Mesenchymal stem cell (in vitro differentiated cells and primary cell): ENCODE results near the gene ABCB10.
A peak's percentile ranks its signal among the peaks of the same experiment; 100 is the strongest.

ENCODE experiments used
- DNase-seq: peaks from one replicate; pipeline ENCODE4 v3.0.0-alpha.2; 2013
- H2AFZ ChIP-seq: one replicate; pipeline ENCODE4 v1.6.1; 2013; ENCODE audit warnings: low read depth, mild to moderate bottlenecking, control low read depth, inconsistent platforms, low read length, moderate library complexity
- H2AK5ac ChIP-seq: 2 replicates; pipeline ENCODE4 v1.6.1; 2013; ENCODE audit warnings: low read length, moderate library complexity, mild to moderate bottlenecking, inconsistent platforms; ENCODE audit not compliant: severe bottlenecking
- H2BK120ac ChIP-seq: one replicate; pipeline ENCODE4 v1.6.1; 2013; ENCODE audit warnings: low read depth, mild to moderate bottlenecking, inconsistent platforms, low read length, moderate library complexity
- H2BK12ac ChIP-seq, 2 experiments: one replicate each; pipeline ENCODE4 v1.6.1; 2013; ENCODE audit warnings: inconsistent platforms in 2 of 2, low read length in 2 of 2, mild to moderate bottlenecking in 2 of 2, moderate library complexity in 2 of 2, control low read depth in 1 of 2
- H2BK15ac ChIP-seq: one replicate; pipeline ENCODE4 v1.6.1; 2013; ENCODE audit warnings: mild to moderate bottlenecking, low read depth, inconsistent platforms; ENCODE audit not compliant: poor library complexity, severe bottlenecking
- H2BK5ac ChIP-seq: 2 replicates; pipeline ENCODE4 v1.6.1; 2013; ENCODE audit warnings: low read depth, mild to moderate bottlenecking, low read length, control low read depth, inconsistent platforms; ENCODE audit not compliant: poor library complexity, severe bottlenecking
- H3K14ac ChIP-seq, 2 experiments: one replicate each; pipeline ENCODE4 v1.6.1; 2013; ENCODE audit warnings: inconsistent platforms in 2 of 2, low read length in 2 of 2, control low read depth in 1 of 2, mild to moderate bottlenecking in 1 of 2, moderate library complexity in 1 of 2
- H3K18ac ChIP-seq, 2 experiments: one replicate each; pipeline ENCODE4 v1.6.1; 2013; ENCODE audit warnings: inconsistent platforms in 2 of 2, low read length in 2 of 2, control low read depth in 1 of 2, low read depth in 1 of 2, mild to moderate bottlenecking in 1 of 2
- H3K23ac ChIP-seq, 2 experiments: one replicate each; pipeline ENCODE4 v1.6.1; 2013; ENCODE audit warnings: inconsistent platforms in 2 of 2, low read length in 2 of 2, mild to moderate bottlenecking in 2 of 2, moderate library complexity in 2 of 2, control low read depth in 1 of 2
- H3K27ac ChIP-seq: 2 replicates; pipeline ENCODE4 v1.5.1; 2013; ENCODE audit warnings: mild to moderate bottlenecking, moderate library complexity, low read length, control low read depth, inconsistent platforms; ENCODE audit not compliant: poor library complexity, severe bottlenecking
- H3K27me3 ChIP-seq, 2 experiments: 2 replicates each; pipeline versions ENCODE4 v1.6.1 to v1.7.0; 2013; ENCODE audit warnings: low read length in 2 of 2, mild to moderate bottlenecking in 2 of 2, moderate library complexity in 2 of 2, control low read depth in 1 of 2, inconsistent platforms in 1 of 2; ENCODE audit not compliant: control insufficient read depth in 1 of 2, insufficient read depth in 1 of 2
- H3K36me3 ChIP-seq, 2 experiments: 2 replicates each; pipeline versions ENCODE4 v1.6.1 to v1.7.0; 2013; ENCODE audit warnings: low read length in 2 of 2, control low read depth in 1 of 2, inconsistent platforms in 1 of 2, low read depth in 1 of 2, mild to moderate bottlenecking in 1 of 2; ENCODE audit not compliant: insufficient read depth in 2 of 2, control insufficient read depth in 1 of 2
- H3K4ac ChIP-seq, 2 experiments: one replicate each; pipeline ENCODE4 v1.6.1; 2013; ENCODE audit warnings: inconsistent platforms in 2 of 2, low read length in 2 of 2, mild to moderate bottlenecking in 2 of 2, moderate library complexity in 2 of 2, control low read depth in 1 of 2, low read depth in 1 of 2
- H3K4me1 ChIP-seq: 2 replicates; pipeline ENCODE4 v1.6.1; 2013; ENCODE audit warnings: low read depth, low read length, control low read depth; ENCODE audit not compliant: control insufficient read depth, insufficient read depth
- H3K4me2 ChIP-seq: 2 replicates; pipeline ENCODE4 v1.6.1; 2013; ENCODE audit warnings: low read length, mild to moderate bottlenecking, inconsistent platforms; ENCODE audit not compliant: poor library complexity, severe bottlenecking
- H3K4me3 ChIP-seq, 2 experiments: 2 replicates each; pipeline versions ENCODE4 v1.5.1 to v1.7.0; 2013; ENCODE audit warnings: low read length in 2 of 2, mild to moderate bottlenecking in 2 of 2, control low read depth in 1 of 2, low read depth in 1 of 2; ENCODE audit not compliant: insufficient read depth in 1 of 2
- H3K79me1 ChIP-seq: replicated peaks from 2 replicates; pipeline ENCODE4 v1.6.1; 2013; ENCODE audit warnings: mild to moderate bottlenecking, control low read depth, low read length, inconsistent platforms; ENCODE audit not compliant: poor library complexity, severe bottlenecking
- H3K9ac ChIP-seq: 2 replicates; pipeline ENCODE4 v1.7.0; 2013; ENCODE audit warnings: mild to moderate bottlenecking, low read length, moderate library complexity
- H3K9me3 ChIP-seq: 2 replicates; pipeline ENCODE4 v1.7.0; 2013; ENCODE audit warnings: mild to moderate bottlenecking, low read length; ENCODE audit not compliant: control insufficient read depth
- H4K8ac ChIP-seq: one replicate; pipeline ENCODE4 v1.6.1; 2013; ENCODE audit warnings: inconsistent platforms, mild to moderate bottlenecking, low read length, moderate library complexity
- H4K91ac ChIP-seq: one replicate; pipeline ENCODE4 v1.6.1; 2013; ENCODE audit warnings: mild to moderate bottlenecking, low read length, inconsistent platforms
- whole genome bisulfite sequencing: methylation state at CpG from one replicate; pipeline ENCODE4 v1.1.7; 2013; ENCODE audit warnings: mixed read lengths; 5-methylcytosine and 5-hydroxymethylcytosine counted together

The ABCB10 gene

DNA sequence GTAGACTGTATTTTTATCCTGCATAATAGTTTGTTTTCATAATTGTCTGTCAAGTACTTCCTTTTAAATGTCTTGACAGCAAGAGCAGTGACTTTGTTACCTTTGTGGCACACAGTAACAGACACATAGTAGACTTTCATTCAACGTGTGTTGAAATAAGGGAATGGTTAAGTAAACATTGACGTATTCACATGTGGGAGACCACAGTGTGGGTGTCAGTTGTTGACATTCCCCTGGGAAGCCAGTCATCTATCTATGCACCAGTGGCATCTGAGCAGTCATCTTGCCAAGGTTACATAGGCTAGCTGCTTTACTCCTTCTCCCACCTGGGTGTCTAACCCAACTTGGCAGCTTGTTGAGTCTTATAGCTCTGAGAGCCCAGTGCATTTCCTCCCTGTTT is 48.9 kb downstream of the ABCB10 start:
- no peak overlapping the region for H3K27ac ChIP-seq
- no peak overlapping the region for H3K4ac ChIP-seq
- no peak overlapping the region for H2AFZ ChIP-seq
- no peak overlapping the region for H4K8ac ChIP-seq
- DNase-seq: peak; percentile 68
- no peak overlapping the region for H3K4me2 ChIP-seq
- H2BK12ac ChIP-seq: no peak overlapping the region
- no peak overlapping the region for H3K23ac ChIP-seq
- no peak overlapping the region for H3K9ac ChIP-seq
- peaks cover 7% of the 10 kb centered on the region for H3K4me1 ChIP-seq
- H2BK5ac ChIP-seq: no peak overlapping the region
- no peak overlapping the region for H3K18ac ChIP-seq
- H3K9me3 ChIP-seq: no peaks in the 10 kb centered on the region
- H3K14ac ChIP-seq: no peak overlapping the region
- peaks cover 8% of the 10 kb centered on the region for H3K79me1 ChIP-seq
- H2BK15ac ChIP-seq: no peak overlapping the region
- peak overlapping the region; percentile 39 for H4K91ac ChIP-seq
- H2AK5ac ChIP-seq: no peak overlapping the region
- no peak overlapping the region for H3K4me3 ChIP-seq
- peaks cover 3 to 6% of the 10 kb centered on the region in 2 experiments for H3K36me3 ChIP-seq
- H2BK120ac ChIP-seq: no peak overlapping the region
- 83% methylated on average over 2 of the region's 2 CpGs for WGBS
- no peaks in the 10 kb centered on the region for H3K27me3 ChIP-seq

DNA sequence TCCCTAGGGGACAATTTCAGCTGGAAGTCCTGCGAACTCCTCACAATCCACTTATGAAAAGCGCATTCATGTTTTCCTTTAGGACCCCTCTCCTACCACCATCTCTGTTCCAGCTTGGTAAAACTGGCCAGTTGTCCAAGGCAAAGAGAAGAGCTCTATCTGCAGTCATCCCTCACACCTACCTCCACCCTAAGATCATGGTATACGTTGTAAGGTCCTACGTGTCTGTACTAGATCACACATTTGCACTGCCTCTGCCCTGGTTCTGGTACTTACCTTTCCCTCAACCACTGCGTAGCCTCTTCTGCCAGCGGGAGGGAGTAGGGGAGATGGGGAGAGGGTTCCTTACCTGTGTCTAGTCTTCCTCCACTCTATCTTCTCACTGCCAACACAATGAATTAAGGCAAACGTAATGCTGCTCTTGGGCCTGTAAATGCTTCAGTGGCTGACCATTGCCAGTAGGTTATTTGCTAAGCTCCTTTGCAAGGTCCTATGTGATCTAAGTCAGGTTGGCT is 49.6 kb downstream of the ABCB10 start:
- WGBS: 94% methylated on average over 5 of the region's 7 CpGs
- Histone ChIP-seq H2AFZ (peak overlapping the region; percentile 67), H2BK5ac (no peak overlapping the region)

DNA sequence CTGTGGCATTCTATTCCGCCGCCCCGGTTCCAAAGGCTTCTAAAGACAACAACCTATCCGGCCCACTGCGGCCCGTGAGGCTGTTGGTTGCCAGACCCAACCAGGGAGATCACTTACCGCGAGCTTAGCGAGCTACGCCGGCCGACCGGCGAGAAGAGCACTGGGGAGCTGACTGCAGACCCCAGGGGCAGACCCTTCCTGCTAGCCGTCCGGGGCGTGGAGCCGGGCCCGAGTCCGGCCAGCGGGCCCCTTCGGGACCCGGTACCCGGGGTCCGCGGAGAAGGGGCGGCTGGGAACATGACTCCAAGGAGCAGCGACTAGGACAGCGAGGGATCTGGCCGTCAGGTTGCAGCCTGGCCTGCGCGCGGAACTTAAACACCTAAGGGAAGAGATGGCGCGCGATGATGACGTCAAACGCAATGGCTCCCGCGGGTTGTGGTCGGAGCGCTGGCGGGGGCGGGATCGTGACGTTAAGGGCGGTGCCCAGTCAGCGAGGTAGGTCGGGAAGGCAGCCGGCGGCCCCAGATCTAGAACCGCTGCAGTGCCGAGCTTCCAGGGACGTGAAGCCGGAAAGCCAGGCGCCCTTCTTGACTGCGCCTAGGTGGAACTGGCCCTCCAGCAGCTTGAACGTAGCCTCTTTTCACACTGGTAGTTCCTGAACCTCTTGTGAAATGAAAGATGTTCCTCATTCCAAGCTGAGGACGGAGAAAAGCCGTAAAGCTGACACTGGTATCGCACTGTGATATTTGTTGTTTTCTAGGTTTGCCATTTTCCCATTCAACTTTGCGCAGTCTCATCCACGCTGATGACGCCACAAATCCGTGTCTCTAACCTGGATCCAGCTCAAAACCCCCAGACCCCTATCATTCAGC is 50.3 kb downstream of the ABCB10 start, which contains the start of gene NUP133:
Gene NUP133 (minus strand): TSS at position 391 of the 872 bp plus-strand sequence. CDS start 92 bp downstream, at position 299.
- WGBS: 3% methylated on average over 65 of the region's 65 CpGs
- H3K9ac ChIP-seq: peak within 1 kb of the TSS; percentile 97
- peak within 1 kb of the TSS; percentile 67 for H2AFZ ChIP-seq
- H4K8ac ChIP-seq: peak within 1 kb of the TSS; percentile 83
- no peak within 1 kb of the TSS for H2BK15ac ChIP-seq
- H2BK120ac ChIP-seq: no peak within 1 kb of the TSS
- no peak within 1 kb of the TSS for H3K23ac ChIP-seq
- peaks cover 12% of the 10 kb centered on the region for H3K79me1 ChIP-seq
- no peak within 1 kb of the TSS for H3K14ac ChIP-seq
- no peaks in the 10 kb centered on the region for H3K27me3 ChIP-seq
- peak within 1 kb of the TSS; percentile 36 for H4K91ac ChIP-seq
- H3K4me3 ChIP-seq: peak within 1 kb of the TSS; percentile 68 to 97
- peak; percentile 98 for DNase-seq
- H3K18ac ChIP-seq: peak within 1 kb of the TSS; percentile 74 to 83
- H3K4me1 ChIP-seq: peaks cover 7% of the 10 kb centered on the region
- peak within 1 kb of the TSS; percentile 80 for H3K4me2 ChIP-seq
- H3K4ac ChIP-seq: peak within 1 kb of the TSS; percentile 39 to 62
- no peaks in the 10 kb centered on the region for H3K9me3 ChIP-seq
- peaks cover 3 to 13% of the 10 kb centered on the region in 2 experiments for H3K36me3 ChIP-seq
- peak within 1 kb of the TSS; percentile 80 for H3K27ac ChIP-seq
- no peak within 1 kb of the TSS for H2BK12ac ChIP-seq
- H2AK5ac ChIP-seq: no peak within 1 kb of the TSS
- no peak within 1 kb of the TSS for H2BK5ac ChIP-seq

More for the DNA sequence above, 49.6 kb downstream of the ABCB10 start:
- H3K14ac ChIP-seq: no peak overlapping the region
- no peak overlapping the region for H2BK15ac ChIP-seq
- peak overlapping the region; percentile 97 for H3K9ac ChIP-seq
- no peak overlapping the region for H2BK120ac ChIP-seq
- no peak for DNase-seq
- H3K4ac ChIP-seq: peak overlapping the region in 1 of 2 experiments; percentile 62
- peak overlapping the region; percentile 53 for H3K4me2 ChIP-seq
- H3K4me1 ChIP-seq: peaks cover 7% of the 10 kb centered on the region
- peaks cover 3 to 13% of the 10 kb centered on the region in 2 experiments for H3K36me3 ChIP-seq
- peak overlapping the region; percentile 83 for H4K8ac ChIP-seq
- peak overlapping the region; percentile 47 to 97 for H3K4me3 ChIP-seq
- no peak overlapping the region for H2BK12ac ChIP-seq
- H3K79me1 ChIP-seq: peaks cover 9% of the 10 kb centered on the region
- H3K18ac ChIP-seq: peak overlapping the region; percentile 74 to 83
- no peaks in the 10 kb centered on the region for H3K9me3 ChIP-seq
- H2AK5ac ChIP-seq: no peak overlapping the region
- H4K91ac ChIP-seq: no peak overlapping the region
- H3K27ac ChIP-seq: peak overlapping the region; percentile 80
- no peaks in the 10 kb centered on the region for H3K27me3 ChIP-seq
- no peak overlapping the region for H3K23ac ChIP-seq

DNA sequence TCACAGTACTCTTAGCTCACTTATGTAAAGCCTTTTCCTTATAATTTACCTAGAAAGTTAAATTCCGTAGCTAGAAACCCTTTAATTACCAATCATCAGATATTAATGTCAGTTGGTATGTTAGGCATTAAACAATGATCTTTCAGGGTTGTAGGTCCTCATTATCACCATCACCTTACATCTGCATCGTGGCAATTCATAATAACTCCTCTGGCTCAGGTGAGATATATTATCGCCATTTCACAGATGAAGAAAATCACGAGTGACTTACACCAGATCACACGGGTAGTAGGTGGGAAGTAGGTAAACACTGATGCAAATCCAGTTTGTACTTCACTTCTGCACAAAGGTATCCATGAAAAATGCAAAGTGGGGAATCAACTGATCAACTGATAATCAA is 51.0 kb downstream of the ABCB10 start:
- no peak overlapping the region for H4K91ac ChIP-seq
- no peak overlapping the region for H2BK15ac ChIP-seq
- H2BK12ac ChIP-seq: no peak overlapping the region
- 0% methylated on average over 2 of the region's 5 CpGs for WGBS
- peak overlapping the region; percentile 97 for H3K9ac ChIP-seq
- peak overlapping the region; percentile 68 to 97 for H3K4me3 ChIP-seq
- H2BK5ac ChIP-seq: no peak overlapping the region
- no peak overlapping the region for H4K8ac ChIP-seq
- H3K4me2 ChIP-seq: peak overlapping the region; percentile 80
- H3K9me3 ChIP-seq: no peaks in the 10 kb centered on the region
- H2BK120ac ChIP-seq: no peak overlapping the region
- H3K79me1 ChIP-seq: peaks cover 15% of the 10 kb centered on the region
- no peak for DNase-seq
- no peak overlapping the region for H3K14ac ChIP-seq
- H3K23ac ChIP-seq: no peak overlapping the region
- no peak overlapping the region for H3K18ac ChIP-seq
- H3K4ac ChIP-seq: no peak overlapping the region
- no peaks in the 10 kb centered on the region for H3K27me3 ChIP-seq
- peak overlapping the region; percentile 39 for H2AFZ ChIP-seq
- H3K36me3 ChIP-seq: peaks cover 9 to 13% of the 10 kb centered on the region in 2 experiments
- peaks cover 7% of the 10 kb centered on the region for H3K4me1 ChIP-seq
- H3K27ac ChIP-seq: peak overlapping the region; percentile 5
- H2AK5ac ChIP-seq: no peak overlapping the region
